ENCODE data around the gene MST1. TPM values are rescaled to one million over a fixed set of nuclear protein-coding genes. Genes with fewer than 3 reads are reported as not detected.

Gene MST1
- total RNA-seq, 4 donors from 2014 or later = 12.2 to 116 (median 15.1) TPM

DNA sequence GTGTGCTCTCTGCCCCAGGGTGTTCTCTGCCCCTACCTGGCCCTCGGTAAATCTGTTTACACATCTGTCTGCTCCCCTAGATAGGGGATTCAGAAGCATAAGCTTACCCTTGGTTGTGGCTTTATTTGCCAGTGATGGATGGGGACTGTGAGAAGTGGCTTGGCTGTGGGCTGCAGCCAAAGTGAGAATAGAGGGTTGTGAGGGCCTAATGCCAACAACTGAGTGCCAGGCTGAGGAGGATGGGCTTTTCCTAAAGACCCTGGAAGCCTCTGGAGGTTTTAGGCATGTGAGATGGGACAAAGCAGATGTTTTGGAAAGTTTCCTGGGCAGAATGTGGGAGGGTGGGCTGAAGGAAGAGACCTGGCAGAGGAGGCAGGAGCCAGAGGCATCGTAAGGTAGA, 30.6 kb downstream of the MST1 start:
- Histone ChIP-seq H3K4me3 (no peak overlapping the region), H3K27ac (no peak overlapping the region), H3K9me3 (no peaks in the 10 kb centered on the region), H3K4me1 (no peaks in the 10 kb centered on the region), H3K27me3 (no peaks in the 10 kb centered on the region), H3K36me3 (no peaks in the 10 kb centered on the region)
- TF ChIP-seq EP300 (IDR thresholded peaks at IDR 0.05; ENCODE audit: low read depth) (no peak), POLR2A (IDR thresholded peaks at IDR 0.05) (no peak), POLR2AphosphoS5 (IDR thresholded peaks at IDR 0.05) (no peak)
- TF ChIP-seq, protein P1, sequence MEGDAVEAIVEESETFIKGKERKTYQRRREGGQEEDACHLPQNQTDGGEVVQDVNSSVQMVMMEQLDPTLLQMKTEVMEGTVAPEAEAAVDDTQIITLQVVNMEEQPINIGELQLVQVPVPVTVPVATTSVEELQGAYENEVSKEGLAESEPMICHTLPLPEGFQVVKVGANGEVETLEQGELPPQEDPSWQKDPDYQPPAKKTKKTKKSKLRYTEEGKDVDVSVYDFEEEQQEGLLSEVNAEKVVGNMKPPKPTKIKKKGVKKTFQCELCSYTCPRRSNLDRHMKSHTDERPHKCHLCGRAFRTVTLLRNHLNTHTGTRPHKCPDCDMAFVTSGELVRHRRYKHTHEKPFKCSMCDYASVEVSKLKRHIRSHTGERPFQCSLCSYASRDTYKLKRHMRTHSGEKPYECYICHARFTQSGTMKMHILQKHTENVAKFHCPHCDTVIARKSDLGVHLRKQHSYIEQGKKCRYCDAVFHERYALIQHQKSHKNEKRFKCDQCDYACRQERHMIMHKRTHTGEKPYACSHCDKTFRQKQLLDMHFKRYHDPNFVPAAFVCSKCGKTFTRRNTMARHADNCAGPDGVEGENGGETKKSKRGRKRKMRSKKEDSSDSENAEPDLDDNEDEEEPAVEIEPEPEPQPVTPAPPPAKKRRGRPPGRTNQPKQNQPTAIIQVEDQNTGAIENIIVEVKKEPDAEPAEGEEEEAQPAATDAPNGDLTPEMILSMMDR (IDR thresholded peaks at IDR 0.05) = no peak
- WGBS, 2 donors (ENCODE audit: low coverage in 1 of 2) = 80 to 100% methylated on average over 1 to 2 of the region's 2 CpGs
- in situ Hi-C loops (cut with MboI; ENCODE audit: low pct_ligation_motif_present in 1 of 4, low pct_unique_long_range_greater_than_20kb in 1 of 4, low sequenced_read_pairs in 3 of 4) (no loop called here), intact Hi-C loops (cut with DNase I; ENCODE audit: low total_unique reads) (no loop called here)
- no peak for DNase-seq

DNA sequence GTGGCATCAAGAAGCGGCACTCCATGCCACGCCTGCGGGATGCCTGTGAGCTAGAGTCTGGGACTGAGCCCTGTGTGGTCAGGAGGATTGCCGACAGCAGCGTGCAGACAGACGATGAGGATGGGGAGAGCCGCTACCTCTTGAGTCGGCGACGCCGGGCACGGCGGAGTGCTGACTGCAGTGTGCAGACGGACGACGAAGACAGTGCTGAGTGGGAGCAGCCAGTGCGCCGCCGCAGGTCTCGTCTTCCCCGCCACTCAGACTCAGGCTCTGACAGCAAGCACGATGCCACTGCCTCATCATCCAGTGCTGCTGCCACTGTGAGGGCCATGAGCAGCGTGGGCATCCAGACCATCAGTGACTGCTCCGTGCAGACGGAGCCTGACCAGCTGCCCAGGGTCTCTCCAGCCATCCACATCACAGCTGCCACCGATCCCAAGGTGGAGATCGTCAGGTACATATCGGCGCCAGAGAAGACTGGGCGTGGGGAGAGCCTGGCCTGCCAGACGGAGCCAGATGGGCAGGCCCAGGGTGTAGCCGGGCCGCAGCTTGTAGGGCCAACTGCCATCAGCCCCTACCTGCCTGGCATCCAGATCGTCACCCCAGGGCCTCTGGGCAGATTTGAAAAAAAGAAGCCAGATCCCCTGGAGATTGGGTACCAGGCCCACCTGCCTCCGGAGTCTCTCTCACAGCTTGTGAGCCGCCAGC, 31.9 kb downstream of the MST1 start:
- Histone ChIP-seq H3K27me3 (no peaks in the 10 kb centered on the region), H3K4me1 (no peaks in the 10 kb centered on the region), H3K9me3 (no peaks in the 10 kb centered on the region), H3K4me3 (no peak overlapping the region), H3K36me3 (no peaks in the 10 kb centered on the region), H3K27ac (no peak overlapping the region)
- TF ChIP-seq POLR2A (IDR thresholded peaks at IDR 0.05) (no peak), POLR2AphosphoS5 (IDR thresholded peaks at IDR 0.05) (no peak), EP300 (IDR thresholded peaks at IDR 0.05; ENCODE audit: low read depth) (no peak)
- TF ChIP-seq, protein P1 (IDR thresholded peaks at IDR 0.05) = no peak
- no peak for DNase-seq
- 84 to 92% methylated on average over 11 to 34 of the region's 36 CpGs for WGBS, 2 donors (ENCODE audit: low coverage in 1 of 2)
- in situ Hi-C loops (cut with MboI; ENCODE audit: low pct_ligation_motif_present in 1 of 4, low pct_unique_long_range_greater_than_20kb in 1 of 4, low sequenced_read_pairs in 3 of 4) (no loop called here), intact Hi-C loops (cut with DNase I; ENCODE audit: low total_unique reads) (no loop called here)

DNA sequence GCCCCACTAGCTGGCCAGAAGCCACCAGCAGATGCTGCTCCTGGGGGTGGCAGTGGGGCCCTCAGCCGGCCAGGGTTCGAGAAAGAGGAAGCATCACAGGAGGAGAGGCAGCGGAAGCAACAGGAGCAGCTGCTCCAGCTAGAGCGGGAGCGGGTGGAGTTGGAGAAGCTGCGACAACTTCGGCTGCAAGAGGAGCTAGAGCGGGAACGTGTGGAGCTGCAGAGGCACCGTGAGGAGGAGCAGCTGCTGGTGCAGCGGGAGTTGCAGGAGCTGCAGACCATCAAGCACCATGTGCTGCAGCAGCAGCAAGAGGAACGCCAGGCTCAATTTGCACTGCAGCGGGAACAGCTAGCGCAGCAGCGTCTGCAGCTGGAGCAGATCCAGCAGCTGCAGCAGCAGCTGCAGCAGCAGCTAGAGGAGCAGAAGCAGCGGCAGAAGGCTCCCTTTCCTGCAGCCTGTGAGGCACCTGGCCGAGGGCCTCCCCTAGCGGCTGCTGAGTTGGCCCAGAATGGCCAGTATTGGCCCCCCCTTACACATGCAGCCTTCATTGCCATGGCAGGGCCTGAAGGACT, 32.6 kb downstream of the MST1 start:
- in situ Hi-C loops (cut with MboI; ENCODE audit: low pct_ligation_motif_present in 1 of 4, low pct_unique_long_range_greater_than_20kb in 1 of 4, low sequenced_read_pairs in 3 of 4) = no loop called here
- TF ChIP-seq POLR2AphosphoS5 (IDR thresholded peaks at IDR 0.05) (no peak), POLR2A (IDR thresholded peaks at IDR 0.05) (no peak), EP300 (IDR thresholded peaks at IDR 0.05; ENCODE audit: low read depth) (no peak)
- TF ChIP-seq, protein P1 (IDR thresholded peaks at IDR 0.05) = no peak

DNA sequence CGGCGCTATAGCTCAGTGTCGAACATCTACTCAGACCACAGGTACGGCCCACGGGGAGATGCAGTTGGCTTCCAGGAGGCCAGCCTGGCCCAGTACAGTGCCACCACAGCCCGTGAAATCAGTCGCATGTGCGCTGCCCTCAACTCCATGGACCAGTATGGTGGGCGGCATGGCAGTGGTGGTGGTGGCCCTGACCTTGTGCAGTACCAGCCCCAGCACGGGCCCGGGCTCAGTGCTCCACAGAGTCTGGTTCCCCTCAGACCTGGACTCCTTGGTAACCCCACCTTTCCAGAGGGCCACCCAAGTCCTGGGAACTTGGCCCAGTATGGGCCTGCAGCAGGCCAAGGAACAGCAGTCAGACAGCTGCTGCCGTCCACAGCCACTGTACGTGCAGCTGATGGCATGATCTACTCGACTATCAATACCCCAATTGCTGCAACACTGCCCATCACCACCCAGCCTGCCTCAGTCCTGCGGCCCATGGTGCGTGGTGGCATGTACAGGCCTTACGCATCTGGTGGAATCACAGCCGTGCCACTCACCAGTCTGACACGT, 33.5 kb downstream of the MST1 start:
- intact Hi-C loops (cut with DNase I; ENCODE audit: low total_unique reads) = no loop called here

More for the DNA sequence above, 32.6 kb downstream of the MST1 start:
- intact Hi-C loops (cut with DNase I; ENCODE audit: low total_unique reads) = no loop called here
- no peak overlapping the region for H3K4me3 ChIP-seq
- H3K4me1 ChIP-seq = no peaks in the 10 kb centered on the region
- WGBS, 2 donors (ENCODE audit: low coverage in 1 of 2) = 66% methylated on average over 14 of the region's 18 CpGs; no CpG with 5 or more reads in 1 of the 2 donors
- no peak overlapping the region for H3K27ac ChIP-seq
- no peaks in the 10 kb centered on the region for H3K27me3 ChIP-seq
- H3K9me3 ChIP-seq = no peaks in the 10 kb centered on the region
- no peak for DNase-seq
- H3K36me3 ChIP-seq = no peaks in the 10 kb centered on the region

More for the DNA sequence above, 33.5 kb downstream of the MST1 start:
- in situ Hi-C loops (cut with MboI; ENCODE audit: low pct_ligation_motif_present in 1 of 4, low pct_unique_long_range_greater_than_20kb in 1 of 4, low sequenced_read_pairs in 3 of 4) = no loop called here
- Histone ChIP-seq H3K9me3 (no peaks in the 10 kb centered on the region), H3K36me3 (no peaks in the 10 kb centered on the region), H3K27ac (no peak overlapping the region), H3K4me1 (no peaks in the 10 kb centered on the region), H3K27me3 (no peaks in the 10 kb centered on the region), H3K4me3 (no peak overlapping the region)
- 95% methylated on average over 19 of the region's 19 CpGs; no CpG with 5 or more reads in 1 of the 2 donors for WGBS, 2 donors (ENCODE audit: low coverage in 1 of 2)
- TF ChIP-seq POLR2AphosphoS5 (IDR thresholded peaks at IDR 0.05) (no peak), EP300 (IDR thresholded peaks at IDR 0.05; ENCODE audit: low read depth) (no peak), POLR2A (IDR thresholded peaks at IDR 0.05) (no peak)
- TF ChIP-seq, protein P1 (IDR thresholded peaks at IDR 0.05) = no peak
- DNase-seq = no peak

All from transverse colon (tissue), 4 donors.